ENCODE measurements around the gene COL9A2. TPM values are rescaled to one million over a fixed set of nuclear protein-coding genes. Genes with fewer than 3 reads are reported as not detected.

Gene COL9A2
- total RNA-seq, 1 donor from 2014 or later = 4.5 TPM

GRCh38 chr1:40317394-40318074, 448 bp upstream of the COL9A2 start:
- peak in 1 of 2 donors; percentile 8 for DNase-seq (ENCODE audit: low spot score in 2 of 2)
- H3K9me3 ChIP-seq = no peaks in the 10 kb centered on the region
- no peaks in the 10 kb centered on the region for H3K36me3 ChIP-seq
- intact Hi-C loops (cut with DNase I) = loop anchor here (2.0 kb wide), 1 partner anchor 157 kb away; the partner anchor contains the start of gene RLF
- peak overlapping the region; percentile 60 for H3K4me3 ChIP-seq
- no peaks in the 10 kb centered on the region for H3K27me3 ChIP-seq
- H3K4me1 ChIP-seq = peaks cover 0 to 18% of the 10 kb centered on the region in 2 donors
- TF ChIP-seq CTCF (IDR thresholded peaks at IDR 0.05) = no peak
- H3K27ac ChIP-seq = no peak overlapping the region

GRCh38 chr1:40315795-40316594, 1.1 kb downstream of the COL9A2 start:
- Histone ChIP-seq H3K9me3 (no peaks in the 10 kb centered on the region), H3K4me1 (peaks cover 0 to 18% of the 10 kb centered on the region in 2 donors), H3K27ac (peak overlapping the region; percentile 74 to 81), H3K4me3 (peak overlapping the region; percentile 60), H3K36me3 (no peaks in the 10 kb centered on the region), H3K27me3 (no peaks in the 10 kb centered on the region)
- DNase-seq (ENCODE audit: low spot score in 2 of 2) = peak in 1 of 2 donors; percentile 66
- intact Hi-C loops (cut with DNase I) = loop anchor here (2.0 kb wide), 2 partner anchors 59 to 155 kb away; partner anchors contain the start of gene RLF
- no peak for TF ChIP-seq CTCF (IDR thresholded peaks at IDR 0.05)

- DNase-seq (ENCODE audit: low spot score in 2 of 2) = peak; percentile 33 to 90
- H3K27me3 ChIP-seq = no peaks in the 10 kb centered on the region
- H3K9me3 ChIP-seq = no peaks in the 10 kb centered on the region
- peaks cover 0 to 18% of the 10 kb centered on the region in 2 donors for H3K4me1 ChIP-seq
- H3K36me3 ChIP-seq = no peaks in the 10 kb centered on the region
- peak; percentile 88 to 98 (median 96) for TF ChIP-seq CTCF (IDR thresholded peaks at IDR 0.05)
- peak overlapping the region; percentile 74 to 81 for H3K27ac ChIP-seq
- H3K4me3 ChIP-seq = peak overlapping the region; percentile 60
- intact Hi-C loops (cut with DNase I) = loop anchor here (2.0 kb wide), 1 partner anchor 59 kb away; no protein-coding TSS in a partner anchor
Measured at GRCh38 chr1:40315239-40315794, 1.8 kb downstream of the COL9A2 start.

GRCh38 chr1:40314721-40315238, 2.3 kb downstream of the COL9A2 start:
- no peaks in the 10 kb centered on the region for H3K9me3 ChIP-seq
- peak overlapping the region; percentile 60 for H3K4me3 ChIP-seq
- peaks cover 0 to 22% of the 10 kb centered on the region in 2 donors for H3K4me1 ChIP-seq
- no peaks in the 10 kb centered on the region for H3K27me3 ChIP-seq
- no peaks in the 10 kb centered on the region for H3K36me3 ChIP-seq
- DNase-seq (ENCODE audit: low spot score in 2 of 2) = peak in 1 of 2 donors; percentile 53
- H3K27ac ChIP-seq = peak overlapping the region; percentile 74 to 81
- TF ChIP-seq CTCF (IDR thresholded peaks at IDR 0.05) = no peak
- intact Hi-C loops (cut with DNase I) = loop anchor here (2.0 kb wide), 1 partner anchor 58 kb away; no protein-coding TSS in a partner anchor

- DNase-seq (ENCODE audit: low spot score in 2 of 2) = peak in 1 of 2 donors; percentile 53
- intact Hi-C loops (cut with DNase I) = loop anchor here (2.0 kb wide), 1 partner anchor 57 kb away; no protein-coding TSS in a partner anchor
Measured at GRCh38 chr1:40313958-40314720, 2.9 kb downstream of the COL9A2 start.

More at GRCh38 chr1:40313958-40314720, 2.9 kb downstream of the COL9A2 start:
- Histone ChIP-seq H3K4me1 (peaks cover 0 to 28% of the 10 kb centered on the region in 2 donors), H3K27ac (peak overlapping the region; percentile 74 to 81), H3K27me3 (no peaks in the 10 kb centered on the region), H3K4me3 (peak overlapping the region in 1 of 2 donors; percentile 60), H3K9me3 (no peaks in the 10 kb centered on the region), H3K36me3 (no peaks in the 10 kb centered on the region)
- TF ChIP-seq CTCF (IDR thresholded peaks at IDR 0.05) = no peak

Data from ascending aorta (tissue), 2 donors.